ENCODE results near the gene ZNF385A. TPM values are rescaled to one million over a fixed set of nuclear protein-coding genes. Genes with fewer than 3 reads are reported as not detected.

Gene ZNF385A
- total RNA-seq, 1 experiment from 2014 or later = 5.9 TPM

GRCh38 chr12:54418441-54419087, 34.0 kb upstream of the ZNF385A start:
- no peak for TF ChIP-seq REST (IDR thresholded peaks at IDR 0.05; ENCODE audit: insufficient read depth in 1 of 2, low read depth in 2 of 2, low read length in 1 of 2)
- no peak for TF ChIP-seq TCF7L2 (IDR thresholded peaks at IDR 0.05; ENCODE audit: low read depth, low read length)
- TF ChIP-seq SIN3A (IDR thresholded peaks at IDR 0.05; ENCODE audit: borderline replicate concordance, insufficient read depth, low read depth, low read length) = no peak
- no peak for TF ChIP-seq POLR2AphosphoS5 (IDR thresholded peaks at IDR 0.05; ENCODE audit: low read depth, low read length)
- TF ChIP-seq CTCF (IDR thresholded peaks at IDR 0.05) = no peak
- ChIA-PET CTCF (interaction anchor here (0.7 kb wide), 1 partner anchor 19 kb away, joined by 4 read pairs; no protein-coding TSS in a partner anchor), POLR2A (interaction anchor here (0.6 kb wide), 2 partner anchors 48 to 72 kb away, joined by 3 to 8 read pairs; no protein-coding TSS in a partner anchor)
- no peaks in the 10 kb centered on the region for H3K9me3 ChIP-seq (ENCODE audit: control insufficient read depth, insufficient read depth, low read depth, low read length)
- ATAC-seq (peak; percentile 15; the same call in 1 of the 2 replicates), DNase-seq (ENCODE audit: low read depth, low spot score) (no peak)
- no peaks in the 10 kb centered on the region; the same call in 1 of the 2 replicates for H3K36me3 ChIP-seq (ENCODE audit: control insufficient read depth, insufficient read depth, low read length)
- H3K27me3 ChIP-seq (ENCODE audit: control insufficient read depth, insufficient read depth, low read length) = no peaks in the 10 kb centered on the region
- H3K27ac ChIP-seq (ENCODE audit: low read length) = peak overlapping the region; percentile 93
- intact Hi-C loops (cut with micrococcal nuclease; ENCODE audit: unreplicated experiment) (no loop called here), in situ Hi-C loops (cut with HindIII; ENCODE audit: low pct_unique_long_range_greater_than_20kb, low sequenced_read_pairs) (no loop called here)
- peaks cover 35% of the 10 kb centered on the region for H3K4me1 ChIP-seq (ENCODE audit: control insufficient read depth, insufficient read depth, low read length)
- peak overlapping the region; percentile 71 to 86 for H3K4me3 ChIP-seq (ENCODE audit: low read depth in 2 of 2, low read length in 2 of 2)
- no TSS peak for BruUV-seq (replicated peaks)

GRCh38 chr12:54417712-54418440, 33.3 kb upstream of the ZNF385A start:
- Histone ChIP-seq H3K4me3 (ENCODE audit: low read depth in 2 of 2, low read length in 2 of 2) (peak overlapping the region; percentile 71 to 86), H3K27ac (ENCODE audit: low read length) (peak overlapping the region; percentile 81), H3K36me3 (ENCODE audit: control insufficient read depth, insufficient read depth, low read length) (no peaks in the 10 kb centered on the region; the same call in 1 of the 2 replicates), H3K27me3 (ENCODE audit: control insufficient read depth, insufficient read depth, low read length) (no peaks in the 10 kb centered on the region), H3K4me1 (ENCODE audit: control insufficient read depth, insufficient read depth, low read length) (peaks cover 41% of the 10 kb centered on the region), H3K9me3 (ENCODE audit: control insufficient read depth, insufficient read depth, low read depth, low read length) (no peaks in the 10 kb centered on the region)
- POLR2A ChIA-PET = interaction anchor here (0.6 kb wide), 1 partner anchor 73 kb away, joined by 3 read pairs; no protein-coding TSS in a partner anchor
- CTCF ChIA-PET = interaction anchor here (0.6 to 3.4 kb wide), 3 partner anchors 9 to 20 kb away, joined by 4 to 19 read pairs (median 10); no protein-coding TSS in a partner anchor
- intact Hi-C loops (cut with micrococcal nuclease; ENCODE audit: unreplicated experiment) = no loop called here
- ATAC-seq (peak; percentile 42; the same call in 1 of the 2 replicates), DNase-seq (ENCODE audit: low read depth, low spot score) (no peak)
- TSS peak; percentile 64 for BruUV-seq (replicated peaks)
- TF ChIP-seq CTCF (IDR thresholded peaks at IDR 0.05) = no peak
- no peak for TF ChIP-seq TCF7L2 (IDR thresholded peaks at IDR 0.05; ENCODE audit: low read depth, low read length)
- no peak for TF ChIP-seq SIN3A (IDR thresholded peaks at IDR 0.05; ENCODE audit: borderline replicate concordance, insufficient read depth, low read depth, low read length)
- no peak for TF ChIP-seq POLR2AphosphoS5 (IDR thresholded peaks at IDR 0.05; ENCODE audit: low read depth, low read length)
- TF ChIP-seq REST (IDR thresholded peaks at IDR 0.05; ENCODE audit: insufficient read depth in 1 of 2, low read depth in 2 of 2, low read length in 1 of 2) = no peak
- in situ Hi-C loops (cut with HindIII; ENCODE audit: low pct_unique_long_range_greater_than_20kb, low sequenced_read_pairs) = no loop called here

Measured in Panc1 (cell line).